A204.1 (cell line): ENCODE measurements around the gene NSD1.

Source experiments
- FAIRE-seq: peaks from 2 replicates; lab custom pipeline; 2012; peaks lifted over from hg19 to GRCh38; lab: Jason Lieb, UNC

The NSD1 gene

DNA sequence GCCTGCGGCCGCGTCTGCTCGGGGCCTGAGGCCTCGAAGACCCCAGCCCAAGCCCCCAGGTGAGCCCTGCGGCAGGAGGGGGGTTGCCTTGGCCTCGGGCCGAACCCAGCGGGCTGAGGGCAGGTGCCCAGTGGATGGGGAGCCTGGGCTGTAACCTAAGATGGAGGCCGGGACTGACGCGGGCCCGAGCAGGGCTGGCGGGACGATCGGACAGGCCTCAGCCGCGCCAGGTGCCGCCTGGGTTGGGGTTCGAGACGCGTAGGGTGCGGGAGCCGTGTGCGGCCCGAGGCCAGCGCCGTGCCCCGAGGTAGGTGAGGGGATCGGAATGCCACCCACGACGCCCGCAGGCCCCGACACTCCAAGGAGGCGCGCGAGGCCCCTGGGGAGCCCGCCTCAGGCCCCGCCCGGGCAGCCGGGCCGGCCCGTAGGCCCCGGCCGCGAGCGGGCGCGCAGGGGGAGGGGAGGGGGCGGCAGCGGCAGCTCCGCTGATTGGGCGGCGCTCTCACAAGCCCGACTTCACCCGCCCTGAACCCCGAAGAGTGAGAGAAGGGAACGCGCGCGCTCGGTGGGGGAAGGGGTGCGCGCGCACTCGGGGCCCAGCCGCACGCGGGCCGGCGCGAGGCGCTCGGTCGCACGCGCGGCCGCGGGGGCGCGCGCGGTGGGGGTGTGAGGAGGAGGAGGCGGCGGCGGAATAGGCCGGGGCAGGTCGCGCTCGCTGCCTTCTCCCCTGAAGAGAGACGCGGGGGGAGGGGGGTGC is at the start of gene NSD1:
Gene NSD1, plus strand, starts transcription at position 678 of the 757 bp plus-strand sequence. CDS start 1,331 bp downstream, outside the sequence.
- no peak for FAIRE-seq

GRCh38 chr5:177084175-177084574 is 49.4 kb upstream of the NSD1 start:
- FAIRE-seq: no peak

- FAIRE-seq: no peak
These were observed 47.5 kb upstream of the NSD1 start for GRCh38 chr5:177085985-177086653.

DNA sequence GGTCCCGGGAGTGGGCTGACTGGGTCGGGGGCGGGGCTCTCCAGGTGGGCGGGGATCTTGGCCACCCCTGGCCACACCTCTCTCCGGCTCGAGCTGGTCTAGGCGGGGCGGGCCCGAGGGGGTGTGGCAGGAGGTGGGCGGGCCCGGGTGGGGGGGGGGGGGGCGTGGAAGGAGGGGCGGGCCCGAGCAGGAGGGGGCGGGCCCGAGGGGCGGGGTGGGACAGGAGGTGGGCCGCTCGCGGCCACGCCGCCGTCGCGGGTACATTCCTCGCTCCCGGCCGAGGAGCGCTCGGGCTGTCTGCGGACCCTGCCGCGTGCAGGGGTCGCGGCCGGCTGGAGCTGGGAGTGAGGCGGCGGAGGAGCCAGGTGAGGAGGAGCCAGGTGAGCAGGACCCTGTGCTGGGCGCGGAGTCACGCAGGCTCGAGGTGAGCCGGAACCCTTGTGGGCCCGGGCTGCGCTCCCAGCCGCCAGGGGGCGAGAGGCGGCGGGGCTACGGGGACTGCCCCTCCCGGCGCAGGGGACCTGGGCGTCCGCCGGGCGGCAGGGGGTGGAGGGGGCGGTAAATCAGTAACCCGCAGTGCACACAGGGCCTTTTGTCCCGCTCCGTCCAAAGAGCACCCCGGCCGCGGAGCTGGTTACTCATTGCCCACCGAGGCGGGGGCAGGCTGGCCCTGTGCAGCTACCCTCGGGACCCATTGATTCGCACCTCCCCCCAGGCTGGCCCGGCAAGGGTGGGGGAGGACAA is 46.7 kb upstream of the NSD1 start, which contains the start of gene FGFR4:
Gene FGFR4, plus strand, starts transcription at position 262 of the 744 bp plus-strand sequence. CDS start 2,688 bp downstream, outside the sequence.
- FAIRE-seq: no peak

DNA sequence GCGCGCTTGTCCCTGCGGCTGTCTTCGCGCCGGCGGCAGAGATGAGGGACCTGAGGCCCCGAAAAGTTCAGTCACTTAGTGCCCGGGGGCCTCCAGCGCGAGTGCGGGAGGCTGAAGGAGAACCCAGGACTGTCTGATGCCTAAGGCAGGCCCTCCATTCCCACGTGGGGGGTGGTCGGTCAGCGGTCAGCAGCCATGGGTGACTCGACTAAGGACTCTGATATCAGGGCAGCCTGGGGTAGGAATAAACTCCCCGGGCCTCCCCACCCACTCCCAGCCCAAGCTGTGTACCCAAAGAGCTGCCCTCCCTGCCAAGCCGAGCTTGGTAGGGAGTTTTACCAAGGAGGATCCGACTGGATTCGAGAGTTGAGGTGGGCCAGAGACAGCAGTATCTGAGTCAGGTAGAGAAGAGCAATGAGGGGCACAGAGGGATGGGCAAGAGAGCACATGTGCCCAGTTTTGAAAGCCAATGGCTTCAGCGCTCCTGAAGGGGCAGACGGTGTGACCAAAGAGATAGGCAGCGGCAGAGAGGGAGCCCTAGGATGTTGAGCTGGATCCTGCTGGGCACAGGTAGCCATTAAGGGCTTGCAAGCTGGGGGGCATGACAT is 46.1 kb upstream of the NSD1 start:
- FAIRE-seq: no peak

- no peak for FAIRE-seq
These were observed 44.4 kb upstream of the NSD1 start for GRCh38 chr5:177089127-177089526.

GRCh38 chr5:177089825-177090641 is 43.5 kb upstream of the NSD1 start:
- no peak for FAIRE-seq

DNA sequence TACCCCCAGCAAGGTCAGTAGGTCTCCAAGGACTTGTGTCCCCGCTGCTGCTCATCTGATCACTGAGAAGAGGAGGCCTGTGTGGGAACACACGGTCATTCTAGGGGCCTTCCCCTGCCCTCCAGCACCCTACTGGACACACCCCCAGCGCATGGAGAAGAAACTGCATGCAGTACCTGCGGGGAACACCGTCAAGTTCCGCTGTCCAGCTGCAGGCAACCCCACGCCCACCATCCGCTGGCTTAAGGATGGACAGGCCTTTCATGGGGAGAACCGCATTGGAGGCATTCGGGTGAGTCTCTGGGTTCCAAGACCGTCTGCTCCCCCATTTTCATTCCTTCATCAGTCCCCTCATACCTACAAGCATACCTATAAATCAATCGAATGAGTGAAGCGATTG is 42.8 kb upstream of the NSD1 start:
- FAIRE-seq: no peak

DNA sequence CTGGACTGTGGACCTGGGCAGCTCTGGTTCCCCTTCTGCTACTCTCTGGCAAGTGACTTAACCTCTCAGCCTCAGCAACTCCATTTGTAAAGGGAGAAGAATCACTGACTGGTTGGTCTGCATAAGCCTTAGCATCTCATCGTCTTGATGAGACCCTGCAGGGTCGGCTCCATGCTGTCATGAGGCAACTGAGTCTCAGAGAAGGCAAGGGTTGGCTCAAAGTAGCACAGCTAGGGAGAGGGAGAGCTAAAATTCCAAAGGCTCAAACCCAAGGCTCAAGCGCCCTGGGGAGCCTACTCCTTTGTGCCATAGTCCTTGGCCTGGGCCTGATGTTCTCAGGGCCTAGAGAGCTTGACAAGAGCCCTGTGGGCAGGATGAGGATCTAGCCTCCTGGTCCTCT is 42.3 kb upstream of the NSD1 start:
- no peak for FAIRE-seq

DNA sequence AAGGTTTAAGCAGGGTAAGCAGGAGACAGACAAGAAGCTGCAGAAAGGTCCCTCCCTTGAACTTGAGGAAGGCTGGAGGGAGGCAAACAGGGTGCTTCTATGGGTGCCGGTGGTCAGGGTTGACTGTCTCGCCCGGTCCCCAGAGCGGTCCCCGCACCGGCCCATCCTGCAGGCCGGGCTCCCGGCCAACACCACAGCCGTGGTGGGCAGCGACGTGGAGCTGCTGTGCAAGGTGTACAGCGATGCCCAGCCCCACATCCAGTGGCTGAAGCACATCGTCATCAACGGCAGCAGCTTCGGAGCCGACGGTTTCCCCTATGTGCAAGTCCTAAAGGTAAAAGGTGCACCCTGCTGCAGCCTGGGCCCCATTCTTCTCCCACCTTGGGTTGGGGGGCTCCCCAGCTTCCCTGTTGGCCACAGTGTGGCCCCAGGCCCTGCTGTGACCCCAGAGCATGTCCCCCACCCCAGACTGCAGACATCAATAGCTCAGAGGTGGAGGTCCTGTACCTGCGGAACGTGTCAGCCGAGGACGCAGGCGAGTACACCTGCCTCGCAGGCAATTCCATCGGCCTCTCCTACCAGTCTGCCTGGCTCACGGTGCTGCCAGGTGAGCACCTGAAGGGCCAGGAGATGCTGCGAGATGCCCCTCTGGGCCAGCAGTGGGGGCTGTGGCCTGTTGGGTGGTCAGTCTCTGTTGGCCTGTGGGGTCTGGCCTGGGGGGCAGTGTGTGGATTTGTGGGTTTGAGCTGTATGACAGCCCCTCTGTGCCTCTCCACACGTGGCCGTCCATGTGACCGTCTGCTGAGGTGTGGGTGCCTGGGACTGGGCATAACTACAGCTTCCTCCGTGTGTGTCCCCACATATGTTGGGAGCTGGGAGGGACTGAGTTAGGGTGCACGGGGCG is 41.1 kb upstream of the NSD1 start:
- no peak for FAIRE-seq

DNA sequence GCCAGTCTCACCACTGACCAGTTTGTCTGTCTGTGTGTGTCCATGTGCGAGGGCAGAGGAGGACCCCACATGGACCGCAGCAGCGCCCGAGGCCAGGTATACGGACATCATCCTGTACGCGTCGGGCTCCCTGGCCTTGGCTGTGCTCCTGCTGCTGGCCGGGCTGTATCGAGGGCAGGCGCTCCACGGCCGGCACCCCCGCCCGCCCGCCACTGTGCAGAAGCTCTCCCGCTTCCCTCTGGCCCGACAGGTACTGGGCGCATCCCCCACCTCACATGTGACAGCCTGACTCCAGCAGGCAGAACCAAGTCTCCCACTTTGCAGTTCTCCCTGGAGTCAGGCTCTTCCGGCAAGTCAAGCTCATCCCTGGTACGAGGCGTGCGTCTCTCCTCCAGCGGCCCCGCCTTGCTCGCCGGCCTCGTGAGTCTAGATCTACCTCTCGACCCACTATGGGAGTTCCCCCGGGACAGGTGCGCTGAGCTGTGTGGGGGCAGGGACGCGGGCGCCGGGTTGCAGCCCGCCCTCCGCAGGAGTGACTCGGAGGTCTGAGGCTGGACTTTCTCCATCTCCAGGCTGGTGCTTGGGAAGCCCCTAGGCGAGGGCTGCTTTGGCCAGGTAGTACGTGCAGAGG is 40.4 kb upstream of the NSD1 start:
- FAIRE-seq: no peak

DNA sequence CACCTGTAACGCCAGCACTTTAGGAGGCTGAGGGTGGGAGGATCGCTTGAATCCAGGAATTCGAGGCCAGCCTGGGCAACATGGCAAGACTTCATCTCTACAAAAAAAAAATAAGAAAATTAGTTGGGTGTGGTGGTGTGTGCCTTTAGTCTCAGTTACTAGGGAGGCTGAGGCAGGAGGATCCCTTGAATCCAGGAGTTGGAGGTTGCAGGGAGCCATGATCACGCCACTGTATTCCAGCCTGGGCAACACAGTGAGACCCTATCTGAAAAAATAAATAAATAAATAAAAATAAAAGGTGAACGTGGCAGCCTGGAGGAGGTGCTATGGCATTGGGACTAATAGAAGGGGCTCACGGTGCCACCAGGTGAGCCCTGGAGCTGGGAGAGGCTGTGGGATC is 39.8 kb upstream of the NSD1 start:
- no peak for FAIRE-seq

DNA sequence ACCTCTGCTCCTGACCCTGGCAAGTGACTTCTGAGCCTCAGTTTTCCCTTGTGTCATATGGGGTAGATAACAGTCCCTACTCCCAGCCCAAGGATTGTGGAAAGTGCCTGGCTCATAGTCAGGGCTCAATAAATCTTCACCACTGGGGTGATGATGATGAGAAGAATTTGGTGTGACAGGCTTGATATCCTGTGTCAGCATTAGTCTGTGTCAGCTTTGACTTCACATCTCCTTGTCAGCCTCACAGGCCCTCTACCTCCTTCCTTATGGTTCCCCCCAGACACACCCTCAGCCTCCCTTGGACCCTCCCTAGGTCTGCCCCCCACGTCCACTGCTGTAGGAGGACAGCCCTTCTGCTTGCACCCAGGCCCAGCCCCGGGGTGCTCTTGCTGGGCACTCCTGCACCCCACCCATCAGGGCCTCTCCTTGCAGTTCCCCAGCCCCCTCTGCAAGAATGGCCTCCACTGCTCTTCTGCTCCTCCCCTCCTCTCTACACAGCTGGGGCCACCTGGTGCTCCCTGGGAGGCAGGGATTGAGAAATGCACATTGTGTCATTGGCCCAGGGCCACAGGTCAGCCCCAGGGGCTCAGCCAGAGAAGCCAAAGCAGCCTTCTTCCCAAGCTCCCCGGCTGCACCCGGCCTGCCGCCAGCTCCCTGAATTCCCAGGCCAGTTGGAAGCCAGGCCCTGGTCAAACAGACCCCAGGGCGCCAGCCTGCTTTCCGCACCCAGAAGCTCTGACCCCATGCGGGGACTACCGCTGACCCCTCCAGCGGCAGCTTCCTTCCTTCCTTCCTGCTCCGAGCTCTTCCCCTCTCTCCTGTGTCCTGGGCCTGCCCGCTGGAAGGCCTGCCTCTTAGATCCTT is 39.1 kb upstream of the NSD1 start:
- FAIRE-seq: no peak

DNA sequence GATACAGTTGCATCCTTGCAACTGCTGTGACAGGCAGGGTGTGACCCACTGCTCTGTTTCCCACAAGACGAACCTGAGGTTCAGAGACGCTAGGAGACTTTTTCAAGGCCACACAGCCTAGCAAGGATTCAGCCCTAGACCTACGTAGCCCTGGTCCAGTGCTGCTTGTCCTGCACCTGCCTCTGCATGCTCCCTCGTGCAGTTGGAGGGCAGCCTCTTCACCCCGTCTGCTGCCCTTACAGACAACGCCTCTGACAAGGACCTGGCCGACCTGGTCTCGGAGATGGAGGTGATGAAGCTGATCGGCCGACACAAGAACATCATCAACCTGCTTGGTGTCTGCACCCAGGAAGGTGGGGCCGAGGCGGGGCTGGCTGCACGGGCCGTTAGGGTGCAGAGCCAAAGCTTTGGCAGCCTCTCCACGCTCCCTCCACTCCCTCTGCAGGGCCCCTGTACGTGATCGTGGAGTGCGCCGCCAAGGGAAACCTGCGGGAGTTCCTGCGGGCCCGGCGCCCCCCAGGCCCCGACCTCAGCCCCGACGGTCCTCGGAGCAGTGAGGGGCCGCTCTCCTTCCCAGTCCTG is 38.4 kb upstream of the NSD1 start:
- FAIRE-seq: no peak

GRCh38 chr5:177096162-177097015 is 37.2 kb upstream of the NSD1 start:
- no peak for FAIRE-seq

GRCh38 chr5:177097016-177097985 is 36.3 kb upstream of the NSD1 start:
- no peak for FAIRE-seq

- FAIRE-seq: no peak
These were observed 35.5 kb upstream of the NSD1 start for GRCh38 chr5:177098120-177098469.
